ENCODE data around the gene CREB3.

Gene CREB3

GRCh38 chr9:35741740-35742139 is 9.3 kb downstream of the CREB3 start:
- no peak overlapping the region for H3K27ac ChIP-seq (ENCODE audit: poor library complexity, severe bottlenecking)
- ATAC-seq (ENCODE audit: low read depth) (no peak), DNase-seq (ENCODE audit: low spot score) (no peak)
- H3K4me3 ChIP-seq (ENCODE audit: severe bottlenecking): no peak overlapping the region
- TF ChIP-seq CTCF (IDR thresholded peaks at IDR 0.05; ENCODE audit: poor library complexity, severe bottlenecking): no peak
- peaks cover 96% of the 10 kb centered on the region for H3K36me3 ChIP-seq (ENCODE audit: low read depth)
- H3K4me1 ChIP-seq (ENCODE audit: insufficient read depth, poor library complexity, severe bottlenecking): peaks cover 7% of the 10 kb centered on the region
- no peaks in the 10 kb centered on the region for H3K27me3 ChIP-seq (ENCODE audit: insufficient read depth, poor library complexity, severe bottlenecking)
- no peaks in the 10 kb centered on the region for H3K9me3 ChIP-seq (ENCODE audit: severe bottlenecking)

DNA sequence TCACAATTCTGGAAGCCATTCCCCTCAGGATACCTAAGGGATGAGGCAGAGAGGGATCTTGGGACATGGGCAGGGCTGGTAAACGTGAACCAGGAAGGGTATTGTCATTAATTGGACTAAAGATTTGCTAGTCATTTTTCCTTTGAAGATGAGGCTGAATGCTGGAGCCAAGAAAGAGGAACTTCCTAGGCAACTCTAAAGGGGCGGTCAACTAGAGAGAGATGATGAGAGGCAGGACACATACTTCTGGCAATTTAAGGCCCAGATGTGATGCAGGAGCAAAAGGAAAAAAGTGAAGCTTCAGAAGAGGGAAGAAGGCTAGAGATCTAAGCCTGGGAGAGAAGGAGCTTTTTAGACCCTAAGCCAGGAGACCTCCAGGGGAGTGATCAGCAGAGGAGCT is 11.0 kb downstream of the CREB3 start:
- TF ChIP-seq CTCF (IDR thresholded peaks at IDR 0.05; ENCODE audit: poor library complexity, severe bottlenecking): no peak
- Histone ChIP-seq H3K4me1 (ENCODE audit: insufficient read depth, poor library complexity, severe bottlenecking) (peaks cover 7% of the 10 kb centered on the region), H3K27me3 (ENCODE audit: insufficient read depth, poor library complexity, severe bottlenecking) (no peaks in the 10 kb centered on the region), H3K36me3 (ENCODE audit: low read depth) (peaks cover 85% of the 10 kb centered on the region), H3K4me3 (ENCODE audit: severe bottlenecking) (no peak overlapping the region), H3K9me3 (ENCODE audit: severe bottlenecking) (no peaks in the 10 kb centered on the region), H3K27ac (ENCODE audit: poor library complexity, severe bottlenecking) (no peak overlapping the region)
- DNase-seq (ENCODE audit: low spot score): no peak
- ATAC-seq (ENCODE audit: low read depth): no peak

GRCh38 chr9:35743880-35744518 is 11.5 kb downstream of the CREB3 start:
- TF ChIP-seq CTCF (IDR thresholded peaks at IDR 0.05; ENCODE audit: poor library complexity, severe bottlenecking): no peak
- Histone ChIP-seq H3K4me3 (ENCODE audit: severe bottlenecking) (no peak overlapping the region), H3K4me1 (ENCODE audit: insufficient read depth, poor library complexity, severe bottlenecking) (peaks cover 7% of the 10 kb centered on the region), H3K9me3 (ENCODE audit: severe bottlenecking) (no peaks in the 10 kb centered on the region), H3K36me3 (ENCODE audit: low read depth) (peaks cover 80% of the 10 kb centered on the region), H3K27me3 (ENCODE audit: insufficient read depth, poor library complexity, severe bottlenecking) (no peaks in the 10 kb centered on the region), H3K27ac (ENCODE audit: poor library complexity, severe bottlenecking) (no peak overlapping the region)
- DNase-seq (ENCODE audit: low spot score): no peak
- ATAC-seq (ENCODE audit: low read depth): no peak

DNA sequence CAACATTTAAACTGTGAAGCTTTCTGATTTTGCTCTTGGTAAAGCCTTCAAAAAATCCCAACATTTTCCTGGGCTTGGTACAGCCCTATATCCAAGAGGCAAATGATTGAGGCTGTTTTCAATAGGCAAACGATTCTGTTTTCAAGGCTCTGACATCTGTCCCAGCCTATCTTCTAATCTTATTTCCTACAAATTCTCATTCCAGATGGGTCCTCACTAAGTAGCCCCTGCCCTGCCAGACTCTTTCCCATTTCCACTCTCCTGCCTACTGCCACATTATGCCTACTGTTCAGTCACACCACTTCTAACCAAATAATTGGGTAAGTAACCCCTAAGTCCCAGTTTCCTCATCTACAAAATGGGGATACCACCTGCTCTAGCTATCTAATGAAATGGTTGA is 13.1 kb downstream of the CREB3 start:
- no peak for ATAC-seq (ENCODE audit: low read depth)

More for the DNA sequence above, 13.1 kb downstream of the CREB3 start:
- no peak for TF ChIP-seq CTCF (IDR thresholded peaks at IDR 0.05; ENCODE audit: poor library complexity, severe bottlenecking)
- Histone ChIP-seq H3K36me3 (ENCODE audit: low read depth) (peaks cover 68% of the 10 kb centered on the region), H3K27me3 (ENCODE audit: insufficient read depth, poor library complexity, severe bottlenecking) (no peaks in the 10 kb centered on the region), H3K9me3 (ENCODE audit: severe bottlenecking) (no peaks in the 10 kb centered on the region), H3K27ac (ENCODE audit: poor library complexity, severe bottlenecking) (no peak overlapping the region), H3K4me1 (ENCODE audit: insufficient read depth, poor library complexity, severe bottlenecking) (peaks cover 7% of the 10 kb centered on the region), H3K4me3 (ENCODE audit: severe bottlenecking) (no peak overlapping the region)
- DNase-seq (ENCODE audit: low spot score): no peak
